ENCODE results near the gene ASF1B.

Gene ASF1B

DNA sequence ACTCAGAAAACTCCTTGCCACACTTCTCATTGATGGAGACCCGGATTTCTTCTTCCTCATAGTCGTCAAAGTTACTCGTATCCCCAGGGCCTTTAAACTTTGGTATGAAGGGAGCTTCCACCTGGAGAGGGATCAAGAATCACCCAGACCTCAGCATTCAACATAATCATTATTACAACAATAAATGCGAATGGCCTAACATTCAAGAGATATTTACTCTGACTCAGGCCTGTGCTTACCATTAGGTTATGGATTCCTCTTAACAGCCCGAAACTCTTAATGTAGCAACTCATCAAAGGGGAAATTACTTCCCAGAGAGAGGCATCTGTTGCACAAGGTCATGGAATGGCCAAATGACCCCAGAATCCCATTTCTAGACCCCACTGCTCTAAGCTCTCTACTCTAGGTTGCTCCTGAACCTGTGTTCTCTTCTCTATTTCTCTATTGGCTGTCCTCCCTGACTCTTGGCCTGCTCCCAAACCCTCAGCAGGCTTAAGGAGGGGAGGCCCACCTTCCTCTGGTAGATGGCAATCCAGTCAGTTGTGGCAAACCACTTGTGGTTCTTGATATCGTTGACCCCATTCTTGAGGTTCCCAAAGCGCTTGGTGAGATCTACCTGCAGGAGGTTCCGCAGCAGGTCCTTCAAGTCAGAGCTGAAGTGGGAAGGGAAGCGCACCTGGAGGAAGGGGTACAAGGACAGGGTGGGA lies 43.1 kb downstream of the ASF1B start:
- peaks cover 3% of the 10 kb centered on the region for H3K9me3 Mint-ChIP-seq
- ATAC-seq = no peak
- H3K27me3 Mint-ChIP-seq = no peaks in the 10 kb centered on the region
- peaks cover 29% of the 10 kb centered on the region for H3K36me3 Mint-ChIP-seq
- no peak overlapping the region for H3K27ac Mint-ChIP-seq
- H3K4me1 Mint-ChIP-seq = peaks cover 18% of the 10 kb centered on the region
- no peak overlapping the region for H3K4me3 Mint-ChIP-seq

- peak; percentile 7 for ATAC-seq
- H3K36me3 Mint-ChIP-seq = peaks cover 21% of the 10 kb centered on the region
- peaks cover 18% of the 10 kb centered on the region for H3K4me1 Mint-ChIP-seq
- H3K27me3 Mint-ChIP-seq = no peaks in the 10 kb centered on the region
- peak overlapping the region; percentile 97 for H3K27ac Mint-ChIP-seq
- peak overlapping the region; percentile 99 for H3K4me3 Mint-ChIP-seq
- peaks cover 3% of the 10 kb centered on the region for H3K9me3 Mint-ChIP-seq
Observed at GRCh38 chr19:14091813-14092462, 44.5 kb downstream of the ASF1B start.

DNA sequence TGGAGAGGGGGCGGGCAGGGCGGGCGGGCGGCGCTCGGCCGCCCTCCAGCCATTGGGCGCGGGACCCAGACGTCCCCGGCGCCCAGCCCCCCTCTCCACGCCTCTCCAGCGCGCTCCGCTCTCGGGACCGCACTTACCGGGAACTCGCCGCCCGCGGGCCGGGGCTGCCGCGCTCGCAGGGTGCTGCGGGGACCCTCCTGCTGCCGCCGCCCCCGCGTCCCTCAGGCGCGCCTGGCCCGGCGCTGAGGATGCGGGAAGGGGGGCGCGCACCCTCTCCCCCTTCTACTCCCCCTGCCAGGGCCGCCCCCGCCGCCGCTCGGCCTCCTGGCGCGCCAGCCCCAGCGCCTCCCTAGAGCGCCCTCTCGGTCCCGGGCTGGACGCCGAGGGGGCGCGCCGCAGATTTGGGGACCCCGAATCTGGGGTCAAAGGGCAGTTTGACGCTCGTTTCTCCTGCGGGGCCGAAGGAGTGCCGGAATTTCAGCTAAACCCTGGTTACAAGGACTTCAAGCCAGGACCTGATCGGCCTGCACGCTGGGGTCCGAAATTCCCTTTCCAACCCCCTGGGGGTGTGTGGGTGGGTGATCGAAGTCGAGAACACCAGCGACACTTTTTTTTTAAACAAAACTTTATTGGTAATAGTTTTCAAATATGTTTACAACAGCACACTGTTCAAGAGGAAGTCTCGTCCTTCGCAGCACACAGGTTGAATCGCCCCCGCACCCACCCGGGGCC lies 45.1 kb downstream of the ASF1B start:
- H3K4me1 Mint-ChIP-seq = peaks cover 18% of the 10 kb centered on the region
- H3K27ac Mint-ChIP-seq = peak overlapping the region; percentile 97
- peaks cover 15% of the 10 kb centered on the region for H3K36me3 Mint-ChIP-seq
- H3K9me3 Mint-ChIP-seq = peaks cover 3% of the 10 kb centered on the region
- H3K4me3 Mint-ChIP-seq = peak overlapping the region; percentile 99
- no peaks in the 10 kb centered on the region for H3K27me3 Mint-ChIP-seq
- peak; percentile 88 for ATAC-seq

- Mint-ChIP-seq H3K36me3 (peaks cover 15% of the 10 kb centered on the region), H3K4me1 (peaks cover 18% of the 10 kb centered on the region), H3K4me3 (peak within 1 kb of the TSS; percentile 99), H3K9me3 (peaks cover 3% of the 10 kb centered on the region), H3K27ac (peak within 1 kb of the TSS; percentile 97), H3K27me3 (no peaks in the 10 kb centered on the region)
- peak; percentile 76 for ATAC-seq
Observed at GRCh38 chr19:14090509-14091080, 45.8 kb downstream of the ASF1B start, which contains the start of gene SAMD1. Gene SAMD1, minus strand, starts transcription at chr19:14090751.

DNA sequence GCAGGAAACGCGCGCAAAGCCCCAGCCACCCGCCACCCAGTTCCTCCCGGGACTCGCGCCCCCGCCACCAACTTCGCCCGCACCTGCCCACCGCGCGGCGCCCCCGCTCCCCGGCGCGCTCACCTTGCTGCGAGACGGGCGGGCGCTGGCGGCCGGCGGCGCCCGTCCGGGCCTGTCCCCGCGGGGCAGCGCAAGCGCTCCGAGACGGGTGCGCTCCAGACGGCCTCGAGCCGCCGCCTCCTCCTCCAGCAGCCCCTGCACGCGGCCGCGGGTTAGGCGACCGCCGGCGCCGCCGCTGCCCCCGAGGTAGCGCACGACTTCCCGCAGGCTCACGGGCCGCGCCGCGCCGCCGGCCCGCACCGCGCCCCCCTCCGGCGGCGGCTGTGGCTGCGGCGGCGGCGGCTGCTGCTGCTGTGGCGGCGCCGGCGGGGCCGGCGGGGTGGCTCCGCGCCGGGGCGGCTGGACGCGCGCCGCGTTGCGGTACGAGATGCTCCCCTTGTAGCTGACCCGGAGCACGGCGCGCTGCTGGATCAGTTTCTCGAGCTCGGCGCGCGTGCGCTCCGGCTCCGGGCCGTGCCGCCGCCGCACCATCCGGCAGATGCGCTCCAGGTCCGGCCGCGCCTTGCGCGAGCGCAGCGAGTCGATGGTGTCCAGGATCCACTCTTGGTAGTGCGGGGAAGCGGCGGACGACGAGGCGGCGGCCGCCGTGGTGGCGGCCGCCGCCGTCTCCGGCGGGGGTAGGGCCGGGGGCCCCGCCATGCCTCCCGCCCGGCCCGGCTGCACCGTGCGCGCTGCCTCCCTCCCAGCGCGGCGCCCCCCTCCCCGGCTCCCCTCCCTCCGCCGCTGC lies 46.5 kb downstream of the ASF1B start:
- no peaks in the 10 kb centered on the region for H3K27me3 Mint-ChIP-seq
- peak overlapping the region; percentile 63 for H3K27ac Mint-ChIP-seq
- peaks cover 3% of the 10 kb centered on the region for H3K9me3 Mint-ChIP-seq
- peaks cover 18% of the 10 kb centered on the region for H3K4me1 Mint-ChIP-seq
- ATAC-seq = peak; percentile 52
- peak overlapping the region; percentile 84 for H3K4me3 Mint-ChIP-seq
- peaks cover 20% of the 10 kb centered on the region for H3K36me3 Mint-ChIP-seq

DNA sequence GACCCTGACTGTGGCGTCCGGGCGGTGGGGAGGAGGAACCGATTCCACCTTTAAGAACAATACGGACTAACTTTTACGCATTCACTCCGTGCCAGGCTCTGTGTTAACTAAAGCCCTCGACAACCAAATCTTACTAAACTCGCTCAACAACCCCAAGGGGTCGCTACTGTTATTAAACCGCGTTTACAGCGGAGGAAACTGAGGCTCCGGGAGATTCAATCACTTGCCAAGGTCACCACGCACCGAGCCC lies 47.1 kb downstream of the ASF1B start:
- no peak for ATAC-seq
- Mint-ChIP-seq H3K36me3 (peaks cover 20% of the 10 kb centered on the region), H3K4me1 (peaks cover 18% of the 10 kb centered on the region), H3K9me3 (peaks cover 3% of the 10 kb centered on the region), H3K4me3 (peak overlapping the region; percentile 73), H3K27ac (peak overlapping the region; percentile 5), H3K27me3 (no peaks in the 10 kb centered on the region)

- no peaks in the 10 kb centered on the region for H3K27me3 Mint-ChIP-seq
- no peak for ATAC-seq
- peak overlapping the region; percentile 5 for H3K27ac Mint-ChIP-seq
- peaks cover 3% of the 10 kb centered on the region for H3K9me3 Mint-ChIP-seq
- H3K4me1 Mint-ChIP-seq = peaks cover 18% of the 10 kb centered on the region
- peak overlapping the region; percentile 73 for H3K4me3 Mint-ChIP-seq
- peaks cover 20% of the 10 kb centered on the region for H3K36me3 Mint-ChIP-seq
Observed at GRCh38 chr19:14088634-14089411, 47.6 kb downstream of the ASF1B start.

GRCh38 chr19:14086098-14086497 lies 50.3 kb downstream of the ASF1B start:
- H3K27me3 Mint-ChIP-seq = no peaks in the 10 kb centered on the region
- no peak overlapping the region for H3K4me3 Mint-ChIP-seq
- peaks cover 20% of the 10 kb centered on the region for H3K36me3 Mint-ChIP-seq
- H3K4me1 Mint-ChIP-seq = peaks cover 12% of the 10 kb centered on the region
- no peak overlapping the region for H3K27ac Mint-ChIP-seq
- no peak for ATAC-seq
- H3K9me3 Mint-ChIP-seq = no peaks in the 10 kb centered on the region

DNA sequence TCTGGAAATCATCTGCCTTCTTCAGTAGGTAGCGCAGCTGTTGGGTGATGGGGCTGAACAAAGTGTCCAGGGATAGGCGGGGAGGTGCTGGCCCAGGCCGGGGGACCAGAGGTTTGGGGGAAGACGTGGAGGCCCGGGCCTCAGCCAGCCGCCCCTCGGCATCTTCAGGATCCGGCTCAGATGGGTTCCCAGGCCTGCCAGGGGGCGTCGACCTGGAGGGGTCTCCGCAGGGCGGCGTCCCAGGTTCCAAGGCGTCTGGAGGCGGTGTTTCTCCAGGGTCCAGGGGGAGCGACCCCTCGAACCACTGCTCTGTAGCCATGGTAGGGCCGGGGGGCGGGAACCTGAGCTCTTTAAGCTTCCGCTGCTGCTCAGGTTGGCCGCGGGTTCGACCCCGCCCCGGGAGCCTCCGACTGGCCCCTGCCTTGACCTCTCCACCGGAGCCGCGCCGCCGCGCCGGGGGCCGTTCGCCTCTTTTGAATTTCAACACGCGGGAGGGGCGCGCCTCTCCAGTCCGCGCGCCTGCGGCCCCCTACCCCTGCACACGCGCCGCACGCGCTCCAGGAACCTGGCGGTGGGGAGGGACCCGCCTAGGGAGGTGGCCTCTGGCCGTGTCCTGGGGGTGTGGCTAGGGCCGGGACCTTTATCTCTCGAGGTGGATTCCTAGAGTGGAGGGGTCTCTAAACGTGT lies 50.9 kb downstream of the ASF1B start, which contains the start of gene C19orf67:
C19orf67 (minus strand) TSS at position 475 of the 687 bp plus-strand sequence; CDS start at position 319, 156 bp downstream.
- Mint-ChIP-seq H3K4me1 (peaks cover 12% of the 10 kb centered on the region), H3K36me3 (peaks cover 20% of the 10 kb centered on the region), H3K4me3 (no peak within 1 kb of the TSS)

DNA sequence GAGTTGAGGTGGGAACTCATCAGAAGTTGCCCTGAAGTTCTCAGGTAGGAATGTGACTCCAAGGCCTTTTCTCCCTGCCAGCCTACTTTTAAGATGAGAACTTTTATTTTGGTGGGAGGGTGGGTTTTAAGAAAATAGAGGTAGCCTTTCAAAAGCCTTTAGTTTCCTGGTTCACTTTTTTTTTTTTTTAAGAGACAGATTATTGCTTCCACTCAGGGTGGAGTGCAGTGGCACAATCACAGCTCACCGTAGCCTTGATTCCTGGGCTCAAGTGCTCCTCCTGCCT lies 53.8 kb downstream of the ASF1B start:
- peaks cover 5% of the 10 kb centered on the region for H3K4me1 Mint-ChIP-seq
- H3K9me3 Mint-ChIP-seq = no peaks in the 10 kb centered on the region
- H3K27ac Mint-ChIP-seq = peak overlapping the region; percentile 90
- no peak for ATAC-seq
- no peaks in the 10 kb centered on the region for H3K27me3 Mint-ChIP-seq
- H3K4me3 Mint-ChIP-seq = no peak overlapping the region
- H3K36me3 Mint-ChIP-seq = peaks cover 5% of the 10 kb centered on the region

More for the DNA sequence above, 50.9 kb downstream of the ASF1B start, which contains the start of gene C19orf67:
- no peak for ATAC-seq
- Mint-ChIP-seq H3K27ac (no peak within 1 kb of the TSS), H3K9me3 (no peaks in the 10 kb centered on the region), H3K27me3 (no peaks in the 10 kb centered on the region)

GRCh38 chr19:14081797-14082674 lies 54.4 kb downstream of the ASF1B start:
- peak; percentile 29 for ATAC-seq

GRCh38 chr19:14080887-14081796 lies 55.2 kb downstream of the ASF1B start:
- peak overlapping the region; percentile 96 for H3K4me3 Mint-ChIP-seq
- peaks cover 5% of the 10 kb centered on the region for H3K4me1 Mint-ChIP-seq
- peaks cover 5% of the 10 kb centered on the region for H3K36me3 Mint-ChIP-seq
- no peaks in the 10 kb centered on the region for H3K27me3 Mint-ChIP-seq
- no peaks in the 10 kb centered on the region for H3K9me3 Mint-ChIP-seq
- ATAC-seq = peak; percentile 96
- H3K27ac Mint-ChIP-seq = peak overlapping the region; percentile 90

More at GRCh38 chr19:14081797-14082674, 54.4 kb downstream of the ASF1B start:
- H3K4me3 Mint-ChIP-seq = peak overlapping the region; percentile 96
- peaks cover 5% of the 10 kb centered on the region for H3K4me1 Mint-ChIP-seq
- H3K36me3 Mint-ChIP-seq = peaks cover 5% of the 10 kb centered on the region
- H3K27ac Mint-ChIP-seq = peak overlapping the region; percentile 90
- H3K27me3 Mint-ChIP-seq = no peaks in the 10 kb centered on the region
- H3K9me3 Mint-ChIP-seq = no peaks in the 10 kb centered on the region
